Heart left ventricle (tissue), 16 donors: ENCODE data around the gene EWSR1. TPM values are rescaled to one million over a fixed set of nuclear protein-coding genes. Genes with fewer than 3 reads are reported as not detected.

Experiments used
- ATAC-seq, 4 donors: fragments of 200-7000 bp; cut with Tn5 transposase; one replicate each; pipeline ENCODE4 v1.9.1; 2020 to 2022; ENCODE audit warnings: moderate library complexity in 4 of 4, mild to moderate bottlenecking in 3 of 4, moderate number of reproducible peaks in 1 of 4
- DNase-seq, 5 donors: peaks; one replicate each; pipeline ENCODE4 v3.0.0-alpha.2; 2020
- H3K27ac ChIP-seq, 12 donors: fragments of 200-600 bp; sonication (generic) in 4 of 12; one replicate each; pipeline versions ENCODE4 v1.5.0 to v1.8.0; 2016 to 2022; ENCODE audit warnings: mild to moderate bottlenecking in 2 of 12
- H3K27me3 ChIP-seq, 9 donors: fragments of 200-600 bp; sonication (generic) in 2 of 9; one replicate each; pipeline versions ENCODE4 v1.5.1 to v1.8.0; 2016 to 2022; ENCODE audit warnings: mild to moderate bottlenecking in 3 of 9
- H3K36me3 ChIP-seq, 9 donors: fragments of 200-600 bp; sonication (generic) in 2 of 9; one replicate each; pipeline versions ENCODE4 v1.5.0 to v1.8.0; 2018 to 2022; ENCODE audit warnings: mild to moderate bottlenecking in 2 of 9
- H3K4me1 ChIP-seq, 12 donors: fragments of 200-600 bp; sonication (generic) in 4 of 12; one replicate each; pipeline versions ENCODE4 v1.5.0 to v1.8.0; 2016 to 2022; ENCODE audit warnings: mild to moderate bottlenecking in 3 of 12
- H3K4me3 ChIP-seq, 12 donors: fragments of 200-600 bp; sonication (generic) in 4 of 12; one replicate each; pipeline versions ENCODE4 v1.5.0 to v1.8.0; 2017 to 2022; ENCODE audit warnings: mild to moderate bottlenecking in 9 of 12, moderate library complexity in 4 of 12
- H3K9me3 ChIP-seq, 12 donors: fragments of 200-600 bp; sonication (generic) in 4 of 12; one replicate each; pipeline versions ENCODE4 v1.5.0 to v1.8.0; 2016 to 2022; ENCODE audit warnings: mild to moderate bottlenecking in 1 of 12
- CTCF ChIP-seq, 12 donors: fragments of 200-600 bp; sonication (generic) in 4 of 12; IDR thresholded peaks; one replicate each; pipeline versions ENCODE4 v1.5.0 to v1.8.0; 2018 to 2022; ENCODE audit warnings: antibody characterized with exemption in 12 of 12, mild to moderate bottlenecking in 5 of 12
- POLR2A ChIP-seq, 2 donors: fragments of 450-650 bp; IDR thresholded peaks; one replicate each; pipeline ENCODE4 v1.6.1; 2017; ENCODE audit warnings: antibody characterized with exemption in 2 of 2, mild to moderate bottlenecking in 2 of 2, moderate library complexity in 2 of 2
- WGBS, 4 donors: extraction: QIAGEN DNeasy Blood & Tissue Kit in 2 of 4; methylation state at CpG; one replicate each; pipeline versions ENCODE4 v1.1.5 to v1.1.7; 2013 to 2018; 5-methylcytosine and 5-hydroxymethylcytosine counted together
- intact Hi-C, 10 donors: fragments of 100-400 bp; cut with DNase I; formaldehyde crosslinking; loops; one replicate each; pipeline versions ENCODE4 v1.11.1 to v1.14.2; 2022
- polyA plus RNA-seq, 2 donors: library from polyadenylated mRNA; stranded (reverse); fragments of 200-250 nt; gene quantifications; one replicate each; pipeline ENCODE4 v1.2.3, GENCODE V29; 2013
- total RNA-seq, 9 donors: library from RNA; depleted of rRNA in 2 of 9; stranded (reverse); fragments of >200 nt in 2 of 9; fragmentation: NEBNext Ultra II Directional in 3 of 9; extraction: Animal tissue kit (Norgen Biotek cat#: 25700) in 3 of 9; gene quantifications; one replicate each; pipeline versions ENCODE4 v1.1.0 to v1.2.4, GENCODE V29; 2016 to 2023
- donor health status: ischemic (EF 13 %, LVEDD 7.1; RV severe dilation, severe dysfunction).
- donor health status: healthy with polysubstance abuse.
- donor health status: DM: no; HTN: yes; CAD: no.
- donor health status: DM: no; HTN: no; CAD: no.
- donor health status: ischemic (EF 25% LVEDD 6.9; RV normal size, moderate dysfunction).
- donor health status: ischemic (EF 25% LVEDD 5.7; RV mildly dilated, moderate dysfunction).
- donor health status: healthy.
- donor health status: DM: yes; HTN: yes; CAD: no.
- donor health status: ischemic (EF 35%, LVEDD 5.7; RV mildly dilated, moderate dysfunction).
- donor health status: nonischemic (EF 11% LVEDD 7.7; RV severe dilation, severe dysfunction).
- donor health status: DM: yes; HTN: yes; CAD: no.
- donor health status: PGD.
- donor health status: ischemic (EF 29% LVEDD 5.4; RV normal size, mild dysfunction).
- donor health status: nonischemic (EF 23%, LVEDD 6.1; RV moderate dilation, normal function).

The EWSR1 gene
- total and polyA plus RNA-seq, 11 donors, result 94.3 to 202 (median 138) TPM

GRCh38 chr22:29314537-29315285 lies 46.6 kb downstream of the EWSR1 start:
- Histone ChIP-seq H3K27ac (peak overlapping the region in 1 of 12 donors; percentile 9), H3K4me1 (peaks cover 9 to 60% (median 45%) of the 10 kb centered on the region in 12 donors), H3K4me3 (peak overlapping the region in 11 of 12 donors; percentile 28 to 63 (median 48)), H3K9me3 (no peaks in the 10 kb centered on the region), H3K36me3 (peaks cover 0 to 13% (median 0%) of the 10 kb centered on the region in 9 donors), H3K27me3 (peaks cover 4 to 36% (median 17%) of the 10 kb centered on the region in 9 donors)
- DNase-seq, result peak in 2 of 5 donors; percentile 24 to 64
- TF ChIP-seq POLR2A (IDR thresholded peaks at IDR 0.05) (no peak), CTCF (IDR thresholded peaks at IDR 0.05) (no peak)
- ATAC-seq, result no peak
- intact Hi-C loops, result loop anchor here in 1 of 10 donors (2.0 kb wide), 1 partner anchor 46 kb away; the partner anchor contains the start of gene EWSR1
- 3 to 11% (median 5%) methylated on average over 15 to 69 of the region's 69 CpGs for WGBS, 4 donors

GRCh38 chr22:29315286-29316140 lies 47.4 kb downstream of the EWSR1 start, which contains the start of gene RASL10A:
TSS of gene RASL10A (minus strand) at chr22:29315697. CDS start at chr22:29315246, 451 bp downstream.
- Histone ChIP-seq H3K27ac (peak within 1 kb of the TSS in 1 of 12 donors; percentile 9), H3K27me3 (peaks cover 4 to 36% (median 17%) of the 10 kb centered on the region in 9 donors), H3K36me3 (peaks cover 0 to 13% (median 0%) of the 10 kb centered on the region in 9 donors), H3K4me3 (peak within 1 kb of the TSS; percentile 28 to 63 (median 47)), H3K4me1 (peaks cover 4 to 52% (median 37%) of the 10 kb centered on the region in 12 donors), H3K9me3 (no peaks in the 10 kb centered on the region)
- DNase-seq (peak in 2 of 5 donors; percentile 20 to 62), ATAC-seq (no peak)
- TF ChIP-seq POLR2A (IDR thresholded peaks at IDR 0.05) (no peak), CTCF (IDR thresholded peaks at IDR 0.05) (no peak)
- WGBS, 4 donors, result 4 to 15% (median 6%) methylated on average over 24 to 103 of the region's 103 CpGs
- intact Hi-C loops, result loop anchor here in 1 of 10 donors (2.0 kb wide), 1 partner anchor 47 kb away; the partner anchor contains the start of gene EWSR1

- H3K27me3 ChIP-seq, result peaks cover 4 to 36% (median 17%) of the 10 kb centered on the region in 9 donors
- no peak for ATAC-seq
These were observed 48.2 kb downstream of the EWSR1 start for GRCh38 chr22:29316141-29316828.

More at GRCh38 chr22:29316141-29316828, 48.2 kb downstream of the EWSR1 start:
- Histone ChIP-seq H3K4me1 (peaks cover 2 to 44% (median 31%) of the 10 kb centered on the region in 12 donors), H3K9me3 (no peaks in the 10 kb centered on the region), H3K36me3 (peaks cover 0 to 13% (median 0%) of the 10 kb centered on the region in 9 donors), H3K27ac (no peak overlapping the region), H3K4me3 (peak overlapping the region in 1 of 12 donors; percentile 56)
- TF ChIP-seq CTCF (IDR thresholded peaks at IDR 0.05) (no peak), POLR2A (IDR thresholded peaks at IDR 0.05) (no peak)
- intact Hi-C loops, result no loop called here
- WGBS, 4 donors, result 64 to 78% (median 69%) methylated on average over 16 to 18 of the region's 18 CpGs
- peak in 2 of 5 donors; percentile 19 to 36 for DNase-seq
